H1 (cell line): ENCODE results near the gene YPEL2. TPM values are rescaled to one million over a fixed set of nuclear protein-coding genes. Genes with fewer than 3 reads are reported as not detected.

ENCODE experiments used
- CTCF ChIA-PET: fragments of 300-600 bp; sonication (Branson Sonifier 250); formaldehyde crosslinking; loops from one replicate; lab custom pipeline; 2021; ENCODE audit not compliant: partially characterized antibody; lab: Charles Lee
- POLR2A ChIA-PET: fragments of 300-600 bp; sonication (Branson Sonifier 250); formaldehyde crosslinking; loops from one replicate; lab custom pipeline; 2021; ENCODE audit warnings: inconsistent platforms; ENCODE audit not compliant: partially characterized antibody; lab: Charles Lee
- DNase-seq, 2 experiments: peaks; one replicate each; pipeline versions ENCODE4 v3.0.0 to v3.0.0-alpha.2; 2010 to 2022; ENCODE audit warnings: low spot score in 2 of 2, low read depth in 1 of 2, mixed read lengths in 1 of 2
- FAIRE-seq: peaks from 2 replicates; lab custom pipeline; 2011; peaks lifted over from hg19 to GRCh38; lab: Jason Lieb, UNC
- H2AFZ ChIP-seq: 2 replicates; pipeline ENCODE4 v1.8.1; 2012; ENCODE audit warnings: low read length, inconsistent platforms
- H2AK5ac ChIP-seq: 2 replicates; pipeline ENCODE4 v1.6.1; 2013; ENCODE audit warnings: low read depth, low read length
- H2BK120ac ChIP-seq: replicated peaks from 2 replicates; pipeline ENCODE3; 2013; ENCODE audit warnings: low read depth, low read length, inconsistent platforms
- H2BK12ac ChIP-seq: 2 replicates; pipeline ENCODE4 v1.6.1; 2013; ENCODE audit warnings: low read depth, low read length
- H2BK15ac ChIP-seq: 2 replicates; pipeline ENCODE4 v1.6.1; 2013; ENCODE audit warnings: low read length
- H2BK20ac ChIP-seq: 2 replicates; pipeline ENCODE4 v1.6.1; 2013; ENCODE audit warnings: low read length
- H2BK5ac ChIP-seq: 2 replicates; pipeline ENCODE4 v1.6.1; 2013; ENCODE audit warnings: low read depth, low read length
- H3K14ac ChIP-seq: 2 replicates; pipeline ENCODE4 v1.6.1; 2013; ENCODE audit warnings: inconsistent platforms; ENCODE audit not compliant: insufficient read length
- H3K18ac ChIP-seq: 2 replicates; pipeline ENCODE4 v1.6.1; 2013; ENCODE audit warnings: low read length; ENCODE audit errors: extremely low read depth
- H3K23ac ChIP-seq: 2 replicates; pipeline ENCODE4 v1.6.1; 2013; ENCODE audit warnings: inconsistent platforms; ENCODE audit not compliant: insufficient read length
- H3K23me2 ChIP-seq: 2 replicates; pipeline ENCODE4 v1.6.1; 2013; ENCODE audit warnings: low read depth, low read length
- H3K27ac ChIP-seq: 2 replicates; pipeline ENCODE4 v1.6.1; 2011; ENCODE audit warnings: low read depth, low read length, inconsistent platforms
- H3K27me3 ChIP-seq, 4 experiments: replicated peaks in 1 of 4; 1 replicate in 1 of 4; 2 replicates in 3 of 4; pipeline versions ENCODE4 v1.6.1 to v1.8.1; 2011 to 2013; ENCODE audit warnings: low read length in 3 of 4, mild to moderate bottlenecking in 3 of 4, inconsistent platforms in 2 of 4, mixed read lengths in 2 of 4, moderate library complexity in 1 of 4; ENCODE audit not compliant: control insufficient read depth in 3 of 4, insufficient read depth in 3 of 4; ENCODE audit errors: extremely low read depth in 1 of 4
- H3K36me3 ChIP-seq, 4 experiments: 2 replicates each; pipeline versions ENCODE4 v1.6.1 to v1.8.1; 2011 to 2013; ENCODE audit warnings: mild to moderate bottlenecking in 4 of 4, low read length in 3 of 4, moderate library complexity in 2 of 4, control low read depth in 1 of 4, inconsistent platforms in 1 of 4; ENCODE audit not compliant: insufficient read depth in 4 of 4, control insufficient read depth in 2 of 4
- H3K4ac ChIP-seq: replicated peaks from 2 replicates; pipeline ENCODE3; 2013; ENCODE audit warnings: low read length, low read depth, mixed read lengths, inconsistent platforms; ENCODE audit not compliant: insufficient read length
- H3K4me1 ChIP-seq, 4 experiments: replicated peaks in 1 of 4; 1 replicate in 1 of 4; 2 replicates in 3 of 4; pipeline versions ENCODE4 v1.6.1 to v1.8.1; 2011 to 2013; ENCODE audit warnings: low read length in 3 of 4, inconsistent platforms in 2 of 4, mixed read lengths in 1 of 4; ENCODE audit not compliant: insufficient read depth in 4 of 4, control insufficient read depth in 3 of 4
- H3K4me2 ChIP-seq, 2 experiments: 2 replicates each; pipeline versions ENCODE4 v1.6.1 to v1.8.1; 2011 to 2013; ENCODE audit warnings: low read depth in 2 of 2, low read length in 2 of 2, control low read depth in 1 of 2, inconsistent platforms in 1 of 2, mild to moderate bottlenecking in 1 of 2; ENCODE audit not compliant: insufficient read depth in 1 of 2
- H3K4me3 ChIP-seq, 4 experiments: fragments of 200-600, 300-600 bp in 1 of 4; sonication (generic), shearing (Covaris generic), sonication (Bioruptor Twin) in 1 of 4; 2 replicates each; pipeline versions ENCODE4 v1.5.1 to v1.8.1; 2011 to 2016; ENCODE audit warnings: low read length in 4 of 4, low read depth in 3 of 4, control low read depth in 2 of 4, inconsistent platforms in 2 of 4, mild to moderate bottlenecking in 2 of 4, mixed read lengths in 1 of 4, moderate library complexity in 1 of 4; ENCODE audit not compliant: insufficient read depth in 2 of 4; ENCODE audit errors: extremely low read depth in 1 of 4
- H3K56ac ChIP-seq: replicated peaks from 2 replicates; pipeline ENCODE3; 2013; ENCODE audit warnings: low read depth, mild to moderate bottlenecking, mixed read lengths, low read length, inconsistent platforms; ENCODE audit not compliant: insufficient read length
- H3K79me1 ChIP-seq: 2 replicates; pipeline ENCODE4 v1.6.1; 2013; ENCODE audit warnings: low read depth, low read length, control low read depth
- H3K79me2 ChIP-seq, 2 experiments: 2 replicates each; pipeline versions ENCODE4 v1.6.1 to v1.8.1; 2012 to 2013; ENCODE audit warnings: low read length in 2 of 2, mild to moderate bottlenecking in 2 of 2, inconsistent platforms in 1 of 2; ENCODE audit not compliant: insufficient read depth in 2 of 2, control insufficient read depth in 1 of 2
- H3K9ac ChIP-seq, 4 experiments: replicated peaks in 1 of 4; 1 replicate in 1 of 4; 2 replicates in 3 of 4; pipeline versions ENCODE4 v1.6.1 to v1.8.1; 2011 to 2013; ENCODE audit warnings: low read depth in 3 of 4, low read length in 3 of 4, control low read depth in 2 of 4, mild to moderate bottlenecking in 2 of 4, moderate library complexity in 2 of 4, inconsistent platforms in 1 of 4; ENCODE audit errors: extremely low read depth in 1 of 4
- H3K9me3 ChIP-seq, 2 experiments: 2 replicates each; pipeline versions ENCODE4 v1.6.1 to v1.8.1; 2012 to 2013; ENCODE audit warnings: mild to moderate bottlenecking in 2 of 2, moderate library complexity in 2 of 2, control low read depth in 1 of 2, inconsistent platforms in 1 of 2, low read depth in 1 of 2, low read length in 1 of 2, mixed read lengths in 1 of 2; ENCODE audit not compliant: insufficient read depth in 2 of 2
- H4K20me1 ChIP-seq, 2 experiments: replicated peaks in 1 of 2; 2 replicates each; pipeline versions ENCODE3 to v1.8.1; 2011 to 2013; ENCODE audit warnings: inconsistent platforms in 2 of 2, low read length in 2 of 2, mild to moderate bottlenecking in 1 of 2; ENCODE audit not compliant: insufficient read depth in 2 of 2, control insufficient read depth in 1 of 2
- H4K5ac ChIP-seq: 2 replicates; pipeline ENCODE4 v1.6.1; 2013; ENCODE audit warnings: low read length, low read depth, mixed read lengths, inconsistent platforms; ENCODE audit not compliant: insufficient read length
- H4K8ac ChIP-seq: 2 replicates; pipeline ENCODE4 v1.8.0; 2013; ENCODE audit warnings: mild to moderate bottlenecking, moderate library complexity, low read length, inconsistent platforms; ENCODE audit not compliant: insufficient read depth; ENCODE audit errors: extremely low read depth
- H4K91ac ChIP-seq: replicated peaks from 2 replicates; pipeline ENCODE3; 2013; ENCODE audit warnings: low read length, mixed read lengths, inconsistent platforms; ENCODE audit not compliant: insufficient read length
- CTBP2 ChIP-seq: IDR thresholded peaks from 2 replicates; pipeline ENCODE4 v1.7.0; 2011; ENCODE audit warnings: borderline replicate concordance, mild to moderate bottlenecking, moderate library complexity, mixed read lengths, low read length; ENCODE audit not compliant: insufficient read depth, insufficient read length
- EZH2 ChIP-seq: fragments of 200-600 bp; sonication (generic); IDR thresholded peaks from 2 replicates; pipeline ENCODE4 v1.7.1; 2012; ENCODE audit warnings: low read depth, mild to moderate bottlenecking, moderate library complexity, low read length, inconsistent platforms; ENCODE audit not compliant: severe bottlenecking
- RFX5 ChIP-seq: IDR thresholded peaks from 2 replicates; pipeline ENCODE4 v1.6.1; 2011; ENCODE audit warnings: low read depth, low read length, improper control_type of control experiment, borderline replicate concordance
- SAP30 ChIP-seq: fragments of 300-600 bp; sonication (generic); IDR thresholded peaks from 2 replicates; pipeline ENCODE4 v1.7.1; 2012; ENCODE audit warnings: low read length, moderate library complexity, mild to moderate bottlenecking, inconsistent platforms; ENCODE audit not compliant: insufficient read depth, insufficient replicate concordance
- WGBS, 2 experiments: shearing (Covaris generic) in 1 of 2; methylation state at CpG; one replicate each; pipeline versions ENCODE4 v1.1.6 to v1.1.7; 2013 to 2015; ENCODE audit warnings: low lambda C conversion rate in 2 of 2, mixed read lengths in 2 of 2, inconsistent platforms in 1 of 2, low coverage in 1 of 2, missing lambda C conversion rate in 1 of 2; ENCODE audit not compliant: insufficient replicate concordance in 2 of 2, insufficient coverage in 1 of 2, insufficient read length in 1 of 2; ENCODE audit errors: extremely low coverage in 1 of 2, missing lambda C conversion rate in 1 of 2; 5-methylcytosine and 5-hydroxymethylcytosine counted together
- polyA plus RNA-seq, 7 experiments: library from polyadenylated mRNA; depleted of rRNA in 3 of 7; stranded (reverse) in 5 of 7; unstranded in 2 of 7; fragments of >200 nt in 5 of 7; fragments of 200-250 nt in 2 of 7; gene quantifications; 1 replicate in 5 of 7; 2 replicates in 1 of 7; 4 replicates in 1 of 7; pipeline versions ENCODE4 v1.2.1 to v1.2.3, GENCODE V29; 2011 to 2013; ENCODE audit warnings: missing spikeins in 2 of 7, mixed read lengths in 2 of 7
- total RNA-seq: library from RNA; stranded (reverse); fragmentation: NEBNext Ultra II Directional; extraction: Animal tissue kit (Norgen Biotek cat#: 25700); gene quantifications from 2 replicates; pipeline ENCODE4 v1.2.1, GENCODE V29; 2021
- TF ChIP-seq, protein P1 (sequence below), 3 experiments: IDR thresholded peaks; 1 replicate in 2 of 3; 2 replicates in 1 of 3; pipeline versions ENCODE4 v1.5.1 to v1.6.1; 2011; ENCODE audit warnings: low read length in 3 of 3, mild to moderate bottlenecking in 3 of 3, inconsistent platforms in 2 of 3, low read depth in 1 of 3, moderate library complexity in 1 of 3; ENCODE audit not compliant: insufficient read depth in 1 of 3; ENCODE audit errors: control extremely low read depth in 1 of 3

YPEL2 gene
- total and polyA plus RNA-seq, 2 of the 8 experiments (the other 6 are each of a cell fraction or from before 2014, with no cell fraction given) = 1.6 to 3.5 TPM

DNA sequence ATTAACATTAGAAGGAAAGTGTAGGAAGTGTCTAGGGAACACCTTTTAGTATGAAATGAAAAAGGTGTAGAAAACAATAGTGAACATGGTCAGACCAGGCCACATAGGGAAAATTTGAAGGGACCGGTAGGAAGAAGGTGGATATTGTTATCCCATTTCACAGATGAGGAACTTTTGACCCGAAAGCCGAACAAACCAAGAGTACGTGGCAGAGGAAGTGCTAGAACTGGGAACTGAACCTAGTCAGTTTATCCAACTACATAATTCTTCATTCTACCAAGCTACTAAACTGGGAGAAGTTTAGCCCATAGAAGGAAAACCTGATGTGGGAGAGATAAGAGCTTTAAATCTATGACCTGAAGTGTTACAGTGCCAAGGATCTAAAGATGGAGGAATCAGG is 43.2 kb downstream of the YPEL2 start:
- Histone ChIP-seq H2BK12ac (no peak overlapping the region), H2BK15ac (no peak overlapping the region), H3K18ac (no peak overlapping the region), H2AFZ (no peak overlapping the region), H3K14ac (no peak overlapping the region), H4K91ac (no peak overlapping the region), H3K79me2 (no peaks in the 10 kb centered on the region), H3K4ac (no peak overlapping the region), H3K27ac (no peak overlapping the region), H4K8ac (no peak overlapping the region), H3K36me3 (no peaks in the 10 kb centered on the region), H3K23me2 (no peaks in the 10 kb centered on the region), H2AK5ac (no peak overlapping the region), H3K56ac (no peak overlapping the region), H3K4me3 (no peak overlapping the region), H3K27me3 (no peaks in the 10 kb centered on the region), H3K4me1 (peaks cover 0 to 13% (median 5%) of the 10 kb centered on the region in 4 experiments; a peak in 4 of 7 replicates), H2BK120ac (no peak overlapping the region), H3K9ac (no peak overlapping the region), H3K9me3 (no peaks in the 10 kb centered on the region), H2BK5ac (no peak overlapping the region), H4K5ac (no peak overlapping the region), H3K23ac (no peak overlapping the region), H2BK20ac (no peak overlapping the region), H3K79me1 (no peaks in the 10 kb centered on the region), H3K4me2 (no peak overlapping the region), H4K20me1 (no peaks in the 10 kb centered on the region)
- CTCF ChIA-PET = no interaction called here
- TF ChIP-seq EZH2 (no peak), CTBP2 (no peak), SAP30 (no peak), RFX5 (no peak)
- TF ChIP-seq, protein P1, sequence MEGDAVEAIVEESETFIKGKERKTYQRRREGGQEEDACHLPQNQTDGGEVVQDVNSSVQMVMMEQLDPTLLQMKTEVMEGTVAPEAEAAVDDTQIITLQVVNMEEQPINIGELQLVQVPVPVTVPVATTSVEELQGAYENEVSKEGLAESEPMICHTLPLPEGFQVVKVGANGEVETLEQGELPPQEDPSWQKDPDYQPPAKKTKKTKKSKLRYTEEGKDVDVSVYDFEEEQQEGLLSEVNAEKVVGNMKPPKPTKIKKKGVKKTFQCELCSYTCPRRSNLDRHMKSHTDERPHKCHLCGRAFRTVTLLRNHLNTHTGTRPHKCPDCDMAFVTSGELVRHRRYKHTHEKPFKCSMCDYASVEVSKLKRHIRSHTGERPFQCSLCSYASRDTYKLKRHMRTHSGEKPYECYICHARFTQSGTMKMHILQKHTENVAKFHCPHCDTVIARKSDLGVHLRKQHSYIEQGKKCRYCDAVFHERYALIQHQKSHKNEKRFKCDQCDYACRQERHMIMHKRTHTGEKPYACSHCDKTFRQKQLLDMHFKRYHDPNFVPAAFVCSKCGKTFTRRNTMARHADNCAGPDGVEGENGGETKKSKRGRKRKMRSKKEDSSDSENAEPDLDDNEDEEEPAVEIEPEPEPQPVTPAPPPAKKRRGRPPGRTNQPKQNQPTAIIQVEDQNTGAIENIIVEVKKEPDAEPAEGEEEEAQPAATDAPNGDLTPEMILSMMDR (IDR thresholded peaks at IDR 0.05; ENCODE audit: control extremely low read depth in 1 of 3, insufficient read depth in 1 of 3, low read depth in 1 of 3, low read length in 3 of 3) = no peak
- WGBS, 2 experiments = 91% methylated on average over 4 of the region's 4 CpGs; no CpG with 5 or more reads in 1 of the 2 experiments
- no peak for DNase-seq
- FAIRE-seq = no peak
- POLR2A ChIA-PET = no interaction called here
